Head of caudate nucleus (tissue), 42 donors: ENCODE data around the gene SPSB3.
A peak's percentile ranks its signal among the peaks of the same experiment; 100 is the strongest.
"Not testable (repeated sequence)": the region's sequence is repeated elsewhere in the genome, so short reads cannot be mapped to it uniquely, and the experiment has no call there.

ENCODE experiments used
- DNase-seq, 42 donors: peaks; one replicate each; pipeline versions ENCODE4 v3.0.0 to v3.0.0-alpha.2; 2020 to 2021; ENCODE audit warnings: mixed read lengths in 7 of 42
- intact Hi-C: fragments of 100-400 bp; cut with DNase I; formaldehyde crosslinking; loops from one replicate; pipeline ENCODE4 v1.15.0; 2022

The SPSB3 gene

GRCh38 chr16:1818204-1818872, 36.0 kb upstream of the SPSB3 start:
- no peak for DNase-seq
- intact Hi-C loops, result no loop called here

GRCh38 chr16:1817716-1818115, 35.3 kb upstream of the SPSB3 start:
- intact Hi-C loops, result no loop called here
- DNase-seq, result no peak

GRCh38 chr16:1817276-1817589, 34.9 kb upstream of the SPSB3 start:
- DNase-seq, result no peak
- intact Hi-C loops, result no loop called here

GRCh38 chr16:1816396-1817275, 34.3 kb upstream of the SPSB3 start:
- no peak for DNase-seq
- intact Hi-C loops, result no loop called here

- intact Hi-C loops, result no loop called here
- DNase-seq, result no peak
These were observed 33.1 kb upstream of the SPSB3 start for GRCh38 chr16:1815461-1815860.

- intact Hi-C loops, result no loop called here
- peak in 25 of 42 donors; percentile 9 to 58 (median 21) for DNase-seq
These were observed 30.4 kb upstream of the SPSB3 start for GRCh38 chr16:1812732-1813163.

GRCh38 chr16:1810536-1810935, 28.2 kb upstream of the SPSB3 start:
- no peak for DNase-seq
- intact Hi-C loops, result no loop called here

- no peak for DNase-seq
- intact Hi-C loops, result no loop called here
These were observed 27.7 kb upstream of the SPSB3 start for GRCh38 chr16:1810106-1810505.

- no peak for DNase-seq
- intact Hi-C loops, result no loop called here
These were observed 27.0 kb upstream of the SPSB3 start for GRCh38 chr16:1809281-1809801.

GRCh38 chr16:1808691-1809090, 26.3 kb upstream of the SPSB3 start:
- intact Hi-C loops, result no loop called here

GRCh38 chr16:1807626-1808025, 25.3 kb upstream of the SPSB3 start:
- intact Hi-C loops, result no loop called here
- no peak for DNase-seq

More at GRCh38 chr16:1808691-1809090, 26.3 kb upstream of the SPSB3 start:
- no peak for DNase-seq

GRCh38 chr16:1800701-1801100, 18.3 kb upstream of the SPSB3 start:
- intact Hi-C loops, result no loop called here
- DNase-seq, result no peak

GRCh38 chr16:1799263-1799662, 16.9 kb upstream of the SPSB3 start:
- intact Hi-C loops, DNase-seq: not testable (repeated sequence)

- intact Hi-C loops, result no loop called here
- no peak for DNase-seq
These were observed 12.7 kb upstream of the SPSB3 start for GRCh38 chr16:1794908-1795666.

- no peak for DNase-seq
- intact Hi-C loops, result no loop called here
These were observed 12.0 kb upstream of the SPSB3 start for GRCh38 chr16:1794221-1794871.

GRCh38 chr16:1793578-1794220, 11.3 kb upstream of the SPSB3 start, which contains the start of gene IGFALS:
Gene IGFALS (minus strand): TSS chr16:1793705. CDS start chr16:1793652, 53 bp downstream.
- intact Hi-C loops, result no loop called here
- DNase-seq, result no peak

- DNase-seq, result no peak
- intact Hi-C loops, result no loop called here
These were observed 10.6 kb upstream of the SPSB3 start for GRCh38 chr16:1792836-1793577.
